ENCODE data around the gene SIPA1.

The SIPA1 gene

GRCh38 chr11:65621460-65621859 lies 16.4 kb upstream of the SIPA1 start:
- no peak overlapping the region for H4K91ac ChIP-seq (ENCODE audit: low read depth, low read length)
- H4K12ac ChIP-seq (ENCODE audit: low read depth, low read length), result no peak overlapping the region
- no peak for DNase-seq
- H2BK5ac ChIP-seq (ENCODE audit: low read depth, low read length, poor library complexity), result no peak overlapping the region
- H3K9me3 ChIP-seq (ENCODE audit: insufficient read depth, low read depth, low read length), result no peaks in the 10 kb centered on the region
- H3K4ac ChIP-seq (ENCODE audit: low read depth, low read length), result no peak overlapping the region
- H3K4me1 ChIP-seq (ENCODE audit: control insufficient read depth in 1 of 2, insufficient read depth in 2 of 2, low read length in 2 of 2), result peaks cover 4 to 5% of the 10 kb centered on the region in 2 experiments
- WGBS (ENCODE audit: extremely low coverage, insufficient coverage, insufficient read length), result no CpG with 5 or more reads among the region's 14 CpGs
- no peak overlapping the region for H3K27ac ChIP-seq (ENCODE audit: low read depth, low read length)
- H3K9ac ChIP-seq (ENCODE audit: low read length), result no peak overlapping the region
- no peak overlapping the region for H4K8ac ChIP-seq (ENCODE audit: low read depth, low read length)
- no peak overlapping the region for H3K23ac ChIP-seq (ENCODE audit: low read length)
- no peak overlapping the region for H2BK12ac ChIP-seq (ENCODE audit: low read length)
- no peak overlapping the region for H3K18ac ChIP-seq (ENCODE audit: low read length)
- no peak overlapping the region for H2AFZ ChIP-seq (ENCODE audit: insufficient read depth, low read length, poor library complexity)
- H3K4me3 ChIP-seq (ENCODE audit: low read depth, low read length), result no peak overlapping the region
- no peaks in the 10 kb centered on the region for H3K27me3 ChIP-seq (ENCODE audit: insufficient read depth, low read length)
- no peak overlapping the region for H3K14ac ChIP-seq (ENCODE audit: low read length)
- no peak overlapping the region for H2BK120ac ChIP-seq (ENCODE audit: insufficient read depth, low read length, poor library complexity)
- H3K36me3 ChIP-seq (ENCODE audit: control insufficient read depth in 1 of 2, insufficient read depth in 2 of 2, low read length in 2 of 2), result peaks cover 87 to 89% of the 10 kb centered on the region in 2 experiments
- H3K79me1 ChIP-seq (ENCODE audit: low read length), result no peaks in the 10 kb centered on the region
- peaks cover 6% of the 10 kb centered on the region for H3K79me2 ChIP-seq (ENCODE audit: control insufficient read depth, insufficient read depth, low read length, poor library complexity)
- no peak overlapping the region for H3K4me2 ChIP-seq (ENCODE audit: low read length)
- no peak overlapping the region for H2AK5ac ChIP-seq (ENCODE audit: low read length)

GRCh38 chr11:65622011-65622410 lies 15.9 kb upstream of the SIPA1 start:
- Histone ChIP-seq H3K14ac (ENCODE audit: low read length) (no peak overlapping the region), H3K18ac (ENCODE audit: low read length) (no peak overlapping the region), H3K4me2 (ENCODE audit: low read length) (no peak overlapping the region), H3K4ac (ENCODE audit: low read depth, low read length) (no peak overlapping the region), H2AK5ac (ENCODE audit: low read length) (no peak overlapping the region), H2BK120ac (ENCODE audit: insufficient read depth, low read length, poor library complexity) (no peak overlapping the region), H3K79me2 (ENCODE audit: control insufficient read depth, insufficient read depth, low read length, poor library complexity) (peaks cover 2% of the 10 kb centered on the region), H3K4me1 (ENCODE audit: control insufficient read depth in 1 of 2, insufficient read depth in 2 of 2, low read length in 2 of 2) (no peaks in the 10 kb centered on the region), H2BK5ac (ENCODE audit: low read depth, low read length, poor library complexity) (no peak overlapping the region), H2AFZ (ENCODE audit: insufficient read depth, low read length, poor library complexity) (no peak overlapping the region), H3K27ac (ENCODE audit: low read depth, low read length) (no peak overlapping the region), H3K23ac (ENCODE audit: low read length) (no peak overlapping the region), H2BK12ac (ENCODE audit: low read length) (no peak overlapping the region), H3K27me3 (ENCODE audit: insufficient read depth, low read length) (no peaks in the 10 kb centered on the region), H3K9me3 (ENCODE audit: insufficient read depth, low read depth, low read length) (no peaks in the 10 kb centered on the region), H3K4me3 (ENCODE audit: low read depth, low read length) (no peak overlapping the region), H3K79me1 (ENCODE audit: low read length) (no peaks in the 10 kb centered on the region), H4K8ac (ENCODE audit: low read depth, low read length) (no peak overlapping the region), H3K36me3 (ENCODE audit: control insufficient read depth in 1 of 2, insufficient read depth in 2 of 2, low read length in 2 of 2) (peaks cover 93 to 94% of the 10 kb centered on the region in 2 experiments), H4K12ac (ENCODE audit: low read depth, low read length) (no peak overlapping the region), H4K91ac (ENCODE audit: low read depth, low read length) (no peak overlapping the region), H3K9ac (ENCODE audit: low read length) (no peak overlapping the region)
- no peak for DNase-seq
- no CpG with 5 or more reads among the region's 16 CpGs for WGBS (ENCODE audit: extremely low coverage, insufficient coverage, insufficient read length)

- H4K8ac ChIP-seq (ENCODE audit: low read depth, low read length), result no peak overlapping the region
- no peaks in the 10 kb centered on the region for H3K27me3 ChIP-seq (ENCODE audit: insufficient read depth, low read length)
- H3K23ac ChIP-seq (ENCODE audit: low read length), result no peak overlapping the region
- no CpG with 5 or more reads among the region's 14 CpGs for WGBS (ENCODE audit: extremely low coverage, insufficient coverage, insufficient read length)
- no peaks in the 10 kb centered on the region for H3K9me3 ChIP-seq (ENCODE audit: insufficient read depth, low read depth, low read length)
- H3K79me2 ChIP-seq (ENCODE audit: control insufficient read depth, insufficient read depth, low read length, poor library complexity), result no peaks in the 10 kb centered on the region
- H3K4ac ChIP-seq (ENCODE audit: low read depth, low read length), result no peak overlapping the region
- H4K91ac ChIP-seq (ENCODE audit: low read depth, low read length), result no peak overlapping the region
- H2BK5ac ChIP-seq (ENCODE audit: low read depth, low read length, poor library complexity), result no peak overlapping the region
- no peak overlapping the region for H2BK12ac ChIP-seq (ENCODE audit: low read length)
- no peak overlapping the region for H3K18ac ChIP-seq (ENCODE audit: low read length)
- no peaks in the 10 kb centered on the region for H3K79me1 ChIP-seq (ENCODE audit: low read length)
- H2BK120ac ChIP-seq (ENCODE audit: insufficient read depth, low read length, poor library complexity), result no peak overlapping the region
- no peaks in the 10 kb centered on the region for H3K4me1 ChIP-seq (ENCODE audit: control insufficient read depth in 1 of 2, insufficient read depth in 2 of 2, low read length in 2 of 2)
- H2AK5ac ChIP-seq (ENCODE audit: low read length), result no peak overlapping the region
- DNase-seq, result no peak
- no peak overlapping the region for H4K12ac ChIP-seq (ENCODE audit: low read depth, low read length)
- no peak overlapping the region for H3K27ac ChIP-seq (ENCODE audit: low read depth, low read length)
- H3K14ac ChIP-seq (ENCODE audit: low read length), result no peak overlapping the region
- no peak overlapping the region for H2AFZ ChIP-seq (ENCODE audit: insufficient read depth, low read length, poor library complexity)
- no peak overlapping the region for H3K4me3 ChIP-seq (ENCODE audit: low read depth, low read length)
- peaks cover 94 to 95% of the 10 kb centered on the region in 2 experiments for H3K36me3 ChIP-seq (ENCODE audit: control insufficient read depth in 1 of 2, insufficient read depth in 2 of 2, low read length in 2 of 2)
- H3K4me2 ChIP-seq (ENCODE audit: low read length), result no peak overlapping the region
- H3K9ac ChIP-seq (ENCODE audit: low read length), result no peak overlapping the region
Measured at GRCh38 chr11:65623177-65623576, 14.7 kb upstream of the SIPA1 start.

- no peaks in the 10 kb centered on the region for H3K4me1 ChIP-seq (ENCODE audit: control insufficient read depth in 1 of 2, insufficient read depth in 2 of 2, low read length in 2 of 2)
- H4K91ac ChIP-seq (ENCODE audit: low read depth, low read length), result no peak overlapping the region
- no peak overlapping the region for H4K8ac ChIP-seq (ENCODE audit: low read depth, low read length)
- no peak overlapping the region for H3K9ac ChIP-seq (ENCODE audit: low read length)
- H3K9me3 ChIP-seq (ENCODE audit: insufficient read depth, low read depth, low read length), result peaks cover 2% of the 10 kb centered on the region
- no peak overlapping the region for H3K4me3 ChIP-seq (ENCODE audit: low read depth, low read length)
- no peaks in the 10 kb centered on the region for H3K27me3 ChIP-seq (ENCODE audit: insufficient read depth, low read length)
- no peaks in the 10 kb centered on the region for H3K79me2 ChIP-seq (ENCODE audit: control insufficient read depth, insufficient read depth, low read length, poor library complexity)
- no peaks in the 10 kb centered on the region for H3K79me1 ChIP-seq (ENCODE audit: low read length)
- H3K18ac ChIP-seq (ENCODE audit: low read length), result no peak overlapping the region
- H4K12ac ChIP-seq (ENCODE audit: low read depth, low read length), result no peak overlapping the region
- no peak overlapping the region for H2BK12ac ChIP-seq (ENCODE audit: low read length)
- DNase-seq, result no peak
- H2BK5ac ChIP-seq (ENCODE audit: low read depth, low read length, poor library complexity), result no peak overlapping the region
- no peak overlapping the region for H3K23ac ChIP-seq (ENCODE audit: low read length)
- no peak overlapping the region for H2AFZ ChIP-seq (ENCODE audit: insufficient read depth, low read length, poor library complexity)
- WGBS (ENCODE audit: extremely low coverage, insufficient coverage, insufficient read length), result no CpG with 5 or more reads among the region's 25 CpGs
- no peak overlapping the region for H3K4ac ChIP-seq (ENCODE audit: low read depth, low read length)
- no peak overlapping the region for H2AK5ac ChIP-seq (ENCODE audit: low read length)
- no peak overlapping the region for H3K27ac ChIP-seq (ENCODE audit: low read depth, low read length)
- H3K14ac ChIP-seq (ENCODE audit: low read length), result no peak overlapping the region
- H3K36me3 ChIP-seq (ENCODE audit: control insufficient read depth in 1 of 2, insufficient read depth in 2 of 2, low read length in 2 of 2), result peaks cover 94 to 95% of the 10 kb centered on the region in 2 experiments
- H3K4me2 ChIP-seq (ENCODE audit: low read length), result no peak overlapping the region
- H2BK120ac ChIP-seq (ENCODE audit: insufficient read depth, low read length, poor library complexity), result no peak overlapping the region
Measured at GRCh38 chr11:65623852-65624616, 13.9 kb upstream of the SIPA1 start.
